NCI-H82 (cell line): Measurements from ENCODE around the gene NTNG2.
"Not testable (repeated sequence)": the region's sequence is repeated elsewhere in the genome, so short reads cannot be mapped to it uniquely, and the experiment has no call there.

ENCODE experiments used
- DNase-seq: peaks from one replicate; lab custom pipeline; 2025; lab: John Stamatoyannopoulos, UW

NTNG2 gene

DNA sequence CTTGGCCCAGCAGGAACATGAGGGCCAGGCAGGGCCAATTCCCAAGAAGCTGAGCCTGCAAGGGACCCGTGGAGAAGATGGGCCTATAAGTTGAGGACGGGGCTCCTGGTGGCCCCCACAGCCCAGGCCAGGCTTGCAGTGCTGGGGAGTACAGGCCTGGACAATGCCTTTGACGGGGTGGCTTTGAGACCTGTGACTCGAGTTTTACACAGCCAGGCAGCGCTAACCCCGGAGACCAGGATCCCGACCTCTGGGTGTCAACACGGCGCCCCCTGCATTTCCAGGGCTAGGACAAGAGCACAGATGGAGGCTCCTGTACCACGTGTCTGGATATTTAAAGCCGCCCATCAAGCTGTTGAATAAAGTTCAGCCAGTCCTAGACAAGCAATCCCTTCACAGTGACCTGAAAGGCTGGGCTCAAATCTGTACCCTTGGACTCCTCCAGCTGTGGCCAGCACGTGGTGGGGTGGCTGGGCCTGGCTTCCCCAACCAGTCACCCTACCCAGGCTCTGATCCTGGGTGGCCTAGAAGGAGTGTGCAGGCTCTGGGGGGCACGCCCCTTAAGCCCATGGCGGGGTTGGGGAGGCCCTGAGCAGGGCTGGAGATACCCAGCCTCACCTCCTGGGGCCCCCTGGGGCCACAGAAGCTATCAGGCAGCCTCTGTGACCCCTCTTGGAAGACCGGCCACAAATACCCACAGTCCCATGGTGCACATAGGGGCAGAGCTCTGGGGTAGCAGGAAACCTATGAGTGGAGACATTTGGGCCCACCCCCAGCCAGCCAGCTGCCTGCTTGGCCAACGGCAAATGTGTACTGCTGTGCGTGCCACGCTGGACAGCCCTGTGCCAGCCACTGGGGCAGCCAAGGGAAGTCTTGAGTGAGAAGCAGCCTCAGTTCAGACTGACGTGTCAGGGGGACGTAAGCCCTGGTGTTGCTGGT is 88.7 kb downstream of the NTNG2 start:
- DNase-seq = peak; percentile 53

DNA sequence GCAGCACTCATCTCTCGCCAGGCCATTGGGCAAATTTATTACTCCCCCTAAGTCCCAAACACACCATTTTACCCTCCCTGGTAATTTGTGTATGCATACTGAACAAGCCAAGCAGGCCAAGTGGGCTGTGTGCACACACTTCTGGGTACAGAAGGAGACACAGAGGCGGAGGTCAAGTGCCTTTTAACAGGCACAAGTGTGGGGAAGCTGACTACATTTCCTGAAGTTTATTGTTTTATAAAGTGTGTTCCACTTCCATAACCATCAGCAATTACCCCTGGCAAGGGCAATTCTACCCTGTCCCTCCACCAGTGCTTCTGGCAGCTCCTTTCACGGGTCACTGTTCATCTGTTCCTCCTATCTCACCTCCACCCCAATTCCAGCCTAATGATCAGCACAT is 99.0 kb downstream of the NTNG2 start:
- DNase-seq = no peak

DNA sequence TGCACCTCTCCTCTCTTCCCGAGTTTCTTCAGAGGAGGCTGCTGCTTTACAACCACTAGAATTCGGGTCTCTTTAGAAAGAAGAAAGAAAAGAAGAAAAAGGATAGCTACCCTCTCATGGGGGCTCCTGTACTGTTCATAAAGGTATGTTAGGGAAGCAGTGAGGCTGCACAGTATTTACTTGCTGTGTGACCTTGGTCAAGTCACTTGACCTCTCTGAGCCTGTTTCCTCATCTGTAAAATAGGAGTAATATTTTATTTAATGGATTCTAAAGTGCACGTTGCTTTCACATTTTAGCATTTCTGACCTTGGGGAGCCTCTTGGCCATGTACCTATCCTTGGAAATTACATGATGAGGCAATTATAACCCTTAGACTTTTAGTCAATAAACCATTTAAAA is 104.2 kb downstream of the NTNG2 start:
- DNase-seq = no peak

DNA sequence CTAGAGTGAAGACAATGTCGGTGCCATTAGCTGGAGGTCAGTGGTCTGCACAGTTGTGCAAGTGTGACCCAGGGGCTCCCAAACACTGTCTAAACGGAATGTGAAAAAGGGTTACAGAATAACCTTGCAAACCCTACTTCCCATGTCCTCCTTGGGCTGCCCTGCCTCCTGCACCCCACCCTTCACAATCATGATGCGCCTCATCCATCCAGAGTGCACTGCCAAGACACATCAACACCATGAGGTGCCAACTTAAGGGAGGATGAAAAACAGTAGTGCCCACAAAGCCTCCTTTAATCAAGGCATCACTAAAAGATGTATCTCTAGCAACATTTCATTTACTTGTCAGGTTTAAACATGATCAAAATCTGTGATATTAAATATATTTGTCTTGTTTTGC is 105.8 kb downstream of the NTNG2 start:
- DNase-seq = no peak

DNA sequence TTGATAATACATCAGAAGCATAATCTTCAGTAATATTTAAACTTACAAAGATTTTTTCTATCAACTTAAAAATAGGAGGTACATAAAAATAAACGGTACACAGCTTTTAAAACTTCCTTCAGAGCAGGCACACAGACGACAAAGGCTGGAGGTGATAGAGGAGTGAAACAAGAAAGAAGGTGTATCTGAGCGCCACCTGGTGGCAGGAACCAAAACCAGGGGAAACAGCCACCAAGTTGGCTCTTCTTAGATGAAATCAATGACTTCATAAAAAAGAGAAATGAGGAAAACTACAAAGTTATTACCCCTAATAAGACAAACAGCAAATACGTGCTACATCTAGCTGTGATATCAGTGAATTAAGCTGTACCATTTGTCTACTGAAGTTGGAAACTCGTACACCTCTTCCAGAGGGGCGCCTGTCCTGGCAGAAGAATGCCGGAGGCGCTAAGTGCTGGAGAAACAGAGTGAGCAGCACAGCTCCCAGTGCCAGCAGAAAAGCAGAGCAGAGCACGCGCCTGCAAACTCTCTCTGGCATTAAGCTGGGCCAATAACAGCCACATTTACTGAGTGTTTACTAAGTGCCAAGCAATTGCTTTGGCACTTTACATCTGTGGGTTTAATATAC is 107.0 kb downstream of the NTNG2 start:
- peak; percentile 81 for DNase-seq

DNA sequence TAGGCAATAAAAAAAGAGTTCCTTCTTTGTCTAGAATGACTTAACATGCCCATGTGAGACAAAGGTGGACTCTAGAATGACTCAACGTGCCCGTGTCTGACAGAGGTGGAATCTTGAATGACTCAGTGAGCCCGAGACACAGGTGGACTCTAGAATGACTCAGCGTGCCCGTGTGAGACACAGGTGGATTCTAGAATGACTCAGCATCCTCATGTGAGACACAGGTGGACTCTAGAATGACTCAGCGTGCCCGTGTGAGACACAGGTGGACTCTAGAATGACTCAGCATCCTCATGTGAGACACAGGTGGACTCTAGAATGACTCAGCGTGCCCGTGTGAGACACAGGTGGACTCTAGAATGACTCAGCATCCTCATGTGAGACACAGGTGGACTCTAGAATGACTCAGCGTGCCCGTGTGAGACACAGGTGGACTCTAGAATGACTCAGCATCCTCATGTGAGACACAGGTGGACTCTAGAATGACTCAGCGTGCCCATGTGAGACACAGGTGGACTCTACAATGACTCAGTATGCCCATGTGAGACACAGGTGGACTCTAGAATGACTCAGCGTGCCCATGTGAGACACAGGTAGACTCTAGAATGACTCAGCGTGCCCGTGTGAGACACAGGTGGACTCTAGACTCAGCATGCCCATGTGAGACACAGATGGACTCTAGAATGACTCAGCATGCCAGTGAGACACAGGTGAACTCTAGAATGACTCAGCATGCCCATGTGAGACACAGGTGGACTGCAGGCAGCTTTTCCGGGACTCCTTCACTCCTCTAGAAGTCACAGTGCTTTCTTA is 108.1 kb downstream of the NTNG2 start:
- DNase-seq = not testable (repeated sequence)

DNA sequence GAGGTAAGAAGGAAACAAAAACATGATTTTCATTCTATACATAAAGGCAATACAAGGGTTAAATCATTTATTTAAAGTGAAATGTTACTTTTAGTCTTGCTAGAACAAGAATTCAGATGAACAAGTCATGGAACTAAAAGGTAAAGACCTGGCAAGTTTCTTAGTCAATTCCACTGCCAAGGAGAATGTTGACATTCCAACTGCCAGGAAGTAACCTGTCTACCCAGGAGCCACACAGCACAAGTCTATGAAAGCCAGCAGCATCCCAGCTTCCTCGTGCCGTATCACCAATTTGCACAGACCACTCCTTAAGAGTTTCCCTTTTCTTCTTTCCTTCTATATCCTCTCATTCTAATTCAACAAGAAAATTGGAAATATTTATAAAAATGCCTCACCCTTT is 113.0 kb downstream of the NTNG2 start:
- DNase-seq = no peak

DNA sequence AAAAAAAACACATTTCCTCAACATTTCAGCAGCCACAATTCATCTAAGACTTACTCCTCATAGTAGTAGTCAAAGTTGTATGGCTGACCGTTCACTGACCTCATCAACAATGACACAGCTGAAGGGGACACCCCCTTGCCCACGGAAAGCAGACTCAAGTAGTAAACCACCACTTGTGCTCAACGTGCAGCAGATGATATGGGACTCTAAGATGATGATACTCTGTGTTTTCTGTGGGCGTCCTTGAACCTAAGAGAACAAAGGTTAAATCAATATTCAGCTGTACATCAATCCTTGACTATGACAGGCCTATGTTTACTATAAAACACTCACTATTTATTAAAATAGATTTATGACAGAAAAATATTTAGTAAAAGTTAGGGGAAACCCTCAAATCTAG is 121.3 kb downstream of the NTNG2 start:
- no peak for DNase-seq

DNA sequence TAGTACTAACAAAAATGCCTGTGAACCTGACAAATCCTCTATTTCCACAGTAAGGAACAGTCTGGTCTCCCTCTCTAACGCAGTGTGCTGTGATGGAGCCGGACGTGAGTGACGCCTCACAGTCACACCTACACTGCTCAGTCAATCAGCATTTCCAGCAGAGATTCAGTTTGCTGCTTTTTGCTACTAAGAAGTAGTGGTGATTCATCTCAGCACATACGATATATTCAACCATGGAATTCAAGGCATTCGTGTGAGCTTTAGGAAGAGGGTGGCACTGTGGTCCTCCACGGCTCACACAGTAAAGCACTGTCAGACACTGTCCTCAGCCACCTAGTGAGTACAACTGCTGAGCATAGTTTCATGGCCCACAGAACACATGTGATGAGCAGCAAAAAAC is 122.0 kb downstream of the NTNG2 start:
- no peak for DNase-seq

DNA sequence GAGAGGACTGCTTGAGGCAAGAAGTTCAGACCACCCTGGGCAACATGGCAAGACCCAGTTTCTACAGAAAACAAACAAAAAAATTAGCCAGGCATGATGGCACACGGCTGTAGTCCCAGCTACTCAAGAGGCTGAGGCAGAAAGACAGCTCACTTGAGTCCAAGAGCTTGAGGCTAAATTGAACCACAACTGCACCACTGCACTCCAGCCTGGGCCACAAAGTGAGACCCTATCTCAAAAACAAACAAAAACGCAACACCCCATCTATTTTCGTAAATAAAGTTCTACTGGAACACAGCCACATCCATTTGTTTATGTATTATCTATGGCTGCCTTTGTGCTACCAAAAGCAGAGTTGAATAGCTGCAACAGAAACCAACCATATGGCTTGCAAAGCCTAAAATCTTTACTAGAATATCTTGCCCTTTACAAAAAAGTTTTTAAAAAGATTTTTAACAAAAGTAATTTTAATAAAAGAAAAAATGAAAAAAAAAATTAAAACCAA is 125.5 kb downstream of the NTNG2 start:
- DNase-seq = no peak

DNA sequence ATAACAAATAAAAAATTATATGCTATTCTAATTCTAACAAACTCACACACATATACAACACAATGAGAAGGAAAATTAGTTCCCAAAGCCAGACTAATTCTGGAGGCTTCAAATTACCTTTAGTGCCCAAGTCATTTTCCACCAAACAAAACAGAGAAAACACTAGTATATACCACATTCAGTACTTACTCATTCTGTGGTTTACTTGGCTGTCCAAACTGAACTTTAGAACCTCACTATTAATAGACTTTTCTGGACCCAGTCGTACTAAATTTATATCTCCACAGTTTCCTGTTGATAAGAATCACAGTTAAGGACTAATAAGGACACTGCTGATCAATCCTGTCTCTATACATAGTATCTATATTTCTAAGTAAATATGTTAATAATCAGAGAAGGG is 126.5 kb downstream of the NTNG2 start:
- DNase-seq = no peak

DNA sequence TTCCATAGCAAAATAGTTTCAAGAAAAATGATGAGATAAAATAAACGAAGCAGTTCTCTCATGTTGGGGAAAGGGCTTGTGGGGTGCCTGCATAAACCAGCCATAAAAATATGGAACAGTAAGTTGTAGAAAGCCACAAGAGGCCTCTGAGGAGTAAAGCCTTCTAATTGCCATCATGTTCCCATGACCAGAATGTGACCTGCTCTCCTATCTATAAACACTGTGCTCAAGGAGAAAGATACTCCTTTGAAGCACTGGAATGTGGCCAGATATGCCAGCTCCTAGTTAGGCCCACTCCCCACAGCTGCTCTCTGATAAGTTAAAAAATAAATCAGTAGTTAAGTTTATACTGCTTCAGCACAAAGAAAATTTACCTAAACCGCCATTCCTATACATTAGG is 127.1 kb downstream of the NTNG2 start:
- DNase-seq = no peak

DNA sequence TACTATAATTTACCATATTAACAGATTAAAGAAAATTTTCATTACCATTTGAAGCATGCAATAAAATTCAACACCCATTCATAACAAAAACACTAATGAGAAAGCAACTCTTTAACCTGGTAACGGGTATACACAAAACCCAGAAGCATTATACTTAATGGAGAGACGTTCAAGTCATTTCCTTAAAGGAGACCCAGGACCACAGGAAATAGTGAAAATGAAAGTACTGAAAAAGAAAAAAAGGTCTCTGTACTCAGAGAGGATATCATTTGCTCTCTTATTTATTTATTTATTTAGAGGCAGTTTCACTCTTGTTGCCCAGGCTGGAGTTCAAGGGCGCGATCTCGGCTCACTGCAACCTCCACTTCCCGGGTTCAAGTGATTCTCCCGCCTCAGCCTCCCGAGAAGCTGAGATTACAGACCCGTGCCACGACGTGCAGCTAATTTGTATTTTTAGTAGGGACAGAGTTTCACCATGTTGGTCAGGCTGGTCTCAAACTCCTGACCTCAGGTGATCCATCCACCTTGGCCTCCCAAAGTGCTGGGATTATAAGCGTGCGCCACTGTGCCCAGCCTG is 131.4 kb downstream of the NTNG2 start:
- DNase-seq = no peak
